Loucy (cell line): ENCODE data around the gene ISG20L2.

Experiments
- H2AFZ ChIP-seq: fragments of 200-600 bp; sonication (generic); 2 replicates; pipeline ENCODE4 v1.6.0; 2016; ENCODE audit warnings: antibody characterized with exemption, mild to moderate bottlenecking, low read length, moderate library complexity
- H3F3A ChIP-seq: fragments of 200-600 bp; 2 replicates; pipeline ENCODE4 v1.6.0; 2016; ENCODE audit warnings: antibody characterized with exemption, low read depth, mild to moderate bottlenecking
- H3K27me3 ChIP-seq: fragments of 200-600 bp; sonication (generic); 2 replicates; pipeline ENCODE4 v1.6.1; 2014; ENCODE audit warnings: low read length, mild to moderate bottlenecking; ENCODE audit not compliant: insufficient read depth, poor library complexity, severe bottlenecking
- H3K36me3 ChIP-seq: fragments of 200-600 bp; sonication (generic); 2 replicates; pipeline ENCODE4 v1.6.1; 2016; ENCODE audit warnings: low read length; ENCODE audit not compliant: insufficient read depth
- H3K4me1 ChIP-seq: fragments of 200-600 bp; sonication (generic); 2 replicates; pipeline ENCODE4 v1.5.1; 2014; ENCODE audit warnings: low read length, mild to moderate bottlenecking; ENCODE audit not compliant: insufficient read depth, poor library complexity, severe bottlenecking
- H3K4me2 ChIP-seq: fragments of 200-600 bp; sonication (generic); 2 replicates; pipeline ENCODE4 v1.6.0; 2014; ENCODE audit warnings: antibody characterized with exemption, low read length, low read depth, mild to moderate bottlenecking; ENCODE audit not compliant: poor library complexity, severe bottlenecking
- H3K4me3 ChIP-seq: fragments of 200-600 bp; sonication (generic); 2 replicates; pipeline ENCODE4 v1.5.1; 2014; ENCODE audit warnings: low read length, mild to moderate bottlenecking, mixed read lengths; ENCODE audit not compliant: poor library complexity, severe bottlenecking
- H3K79me2 ChIP-seq: fragments of 200-600 bp; sonication (generic); 2 replicates; pipeline ENCODE4 v1.6.1; 2014; ENCODE audit warnings: low read length; ENCODE audit not compliant: insufficient read depth
- H3K9ac ChIP-seq: fragments of 200-600 bp; sonication (generic); 2 replicates; pipeline ENCODE4 v1.6.0; 2014; ENCODE audit warnings: mild to moderate bottlenecking, low read depth, low read length, moderate library complexity; ENCODE audit not compliant: poor library complexity, severe bottlenecking
- H3K9me2 ChIP-seq: fragments of 200-600 bp; sonication (generic); replicated peaks from 2 replicates; pipeline ENCODE4 v1.6.1; 2016; ENCODE audit warnings: low read depth, low read length, mixed read lengths
- H3K9me3 ChIP-seq: fragments of 200-600 bp; sonication (generic); 2 replicates; pipeline ENCODE4 v1.6.1; 2014; ENCODE audit warnings: mild to moderate bottlenecking, antibody characterized with exemption, low read length, low read depth; ENCODE audit not compliant: insufficient read depth
- H4K20me1 ChIP-seq: fragments of 200-600 bp; sonication (generic); 2 replicates; pipeline ENCODE4 v1.6.0; 2014; ENCODE audit warnings: antibody characterized with exemption, low read length, mild to moderate bottlenecking; ENCODE audit not compliant: insufficient read depth, poor library complexity, severe bottlenecking
- CTCF ChIP-seq: fragments of 200-600 bp; sonication (generic); conservative IDR thresholded peaks from 2 replicates; pipeline ENCODE4 v1.5.1; 2014; ENCODE audit warnings: mild to moderate bottlenecking, antibody characterized with exemption, low read length
- EZH2phosphoT487 ChIP-seq: fragments of 200-600 bp; IDR thresholded peaks from 2 replicates; pipeline ENCODE4 v1.6.1; 2018; ENCODE audit warnings: antibody characterized with exemption, mild to moderate bottlenecking, moderate library complexity, borderline replicate concordance

The ISG20L2 gene

GRCh38 chr1:156751757-156752481, 23.4 kb upstream of the ISG20L2 start:
- no peaks in the 10 kb centered on the region for H3K36me3 ChIP-seq
- peaks cover 28% of the 10 kb centered on the region for H4K20me1 ChIP-seq
- no peaks in the 10 kb centered on the region for H3K9me2 ChIP-seq
- TF ChIP-seq CTCF (no peak), EZH2phosphoT487 (no peak)
- peak overlapping the region; percentile 90 for H3K4me3 ChIP-seq
- peaks cover 25% of the 10 kb centered on the region for H3K4me1 ChIP-seq
- H3K27me3 ChIP-seq, result peaks cover 6% of the 10 kb centered on the region
- H2AFZ ChIP-seq, result peak overlapping the region; percentile 94
- H3F3A ChIP-seq, result no peaks in the 10 kb centered on the region
- H3K4me2 ChIP-seq, result peak overlapping the region; percentile 85
- peak overlapping the region; percentile 98 for H3K9ac ChIP-seq
- H3K9me3 ChIP-seq, result no peaks in the 10 kb centered on the region
- H3K79me2 ChIP-seq, result peaks cover 68% of the 10 kb centered on the region

- Histone ChIP-seq H4K20me1 (peaks cover 33% of the 10 kb centered on the region), H3K9ac (peak within 1 kb of the TSS; percentile 100), H3F3A (no peaks in the 10 kb centered on the region), H3K4me2 (peak within 1 kb of the TSS; percentile 99), H3K27me3 (peaks cover 6% of the 10 kb centered on the region), H3K4me1 (peaks cover 30% of the 10 kb centered on the region), H3K4me3 (peak within 1 kb of the TSS; percentile 90), H2AFZ (peak within 1 kb of the TSS; percentile 94), H3K9me3 (no peaks in the 10 kb centered on the region), H3K9me2 (no peaks in the 10 kb centered on the region), H3K79me2 (peaks cover 73% of the 10 kb centered on the region), H3K36me3 (no peaks in the 10 kb centered on the region)
- TF ChIP-seq CTCF, result no peak
Observed at GRCh38 chr1:156751451-156751756, 22.8 kb upstream of the ISG20L2 start, which contains the start of gene HDGF. Gene HDGF (minus strand): TSS chr1:156751675. CDS start chr1:156751429, 246 bp downstream.

GRCh38 chr1:156750711-156751450, 22.3 kb upstream of the ISG20L2 start:
- H3K9me3 ChIP-seq, result no peaks in the 10 kb centered on the region
- H3K27me3 ChIP-seq, result peaks cover 6% of the 10 kb centered on the region
- H3K4me2 ChIP-seq, result peak overlapping the region; percentile 99
- peaks cover 38% of the 10 kb centered on the region for H4K20me1 ChIP-seq
- no peaks in the 10 kb centered on the region for H3K36me3 ChIP-seq
- H3K9me2 ChIP-seq, result no peaks in the 10 kb centered on the region
- H3K9ac ChIP-seq, result peak overlapping the region; percentile 100
- no peaks in the 10 kb centered on the region for H3F3A ChIP-seq
- H3K4me3 ChIP-seq, result peak overlapping the region; percentile 90
- no peak overlapping the region for H2AFZ ChIP-seq
- no peak for TF ChIP-seq EZH2phosphoT487
- TF ChIP-seq CTCF, result no peak
- H3K4me1 ChIP-seq, result peaks cover 35% of the 10 kb centered on the region
- H3K79me2 ChIP-seq, result peaks cover 79% of the 10 kb centered on the region
